Stimulated activated CD8-positive, alpha-beta memory T cell treated with anti-CD3 and anti-CD28 coated beads, Interleukin-12 subunit alpha, Interleukin-12 subunit beta, amount 100 ng/mL, for 1 hour (primary cell): ENCODE measurements around the gene RNF150.
"Not testable (repeated sequence)": the region's sequence is repeated elsewhere in the genome, so short reads cannot be mapped to it uniquely, and the experiment has no call there.

ENCODE experiments used
- DNase-seq: peaks from one replicate; pipeline ENCODE4 v3.0.0-alpha.2; 2020; ENCODE audit warnings: low read depth

The RNF150 gene

DNA sequence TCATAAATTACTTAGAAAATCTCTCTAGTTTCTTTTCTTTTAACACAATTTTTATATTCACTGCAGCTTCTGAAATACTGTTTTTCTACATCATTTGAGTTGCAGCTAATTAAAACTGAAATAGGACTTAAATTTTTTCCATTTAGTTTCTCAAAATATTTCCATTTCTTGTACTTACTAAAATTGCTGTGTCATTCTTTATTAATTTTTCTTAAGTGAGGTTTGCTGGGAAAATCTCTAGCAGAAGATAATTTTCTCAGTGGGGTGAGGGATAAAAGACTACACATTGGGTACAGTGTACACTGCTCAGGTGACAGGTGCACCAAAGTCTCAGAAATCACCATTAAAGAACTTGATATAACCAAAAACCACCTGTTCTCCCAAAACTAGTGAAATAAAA lies 57.7 kb downstream of the RNF150 start:
- DNase-seq, result no peak

DNA sequence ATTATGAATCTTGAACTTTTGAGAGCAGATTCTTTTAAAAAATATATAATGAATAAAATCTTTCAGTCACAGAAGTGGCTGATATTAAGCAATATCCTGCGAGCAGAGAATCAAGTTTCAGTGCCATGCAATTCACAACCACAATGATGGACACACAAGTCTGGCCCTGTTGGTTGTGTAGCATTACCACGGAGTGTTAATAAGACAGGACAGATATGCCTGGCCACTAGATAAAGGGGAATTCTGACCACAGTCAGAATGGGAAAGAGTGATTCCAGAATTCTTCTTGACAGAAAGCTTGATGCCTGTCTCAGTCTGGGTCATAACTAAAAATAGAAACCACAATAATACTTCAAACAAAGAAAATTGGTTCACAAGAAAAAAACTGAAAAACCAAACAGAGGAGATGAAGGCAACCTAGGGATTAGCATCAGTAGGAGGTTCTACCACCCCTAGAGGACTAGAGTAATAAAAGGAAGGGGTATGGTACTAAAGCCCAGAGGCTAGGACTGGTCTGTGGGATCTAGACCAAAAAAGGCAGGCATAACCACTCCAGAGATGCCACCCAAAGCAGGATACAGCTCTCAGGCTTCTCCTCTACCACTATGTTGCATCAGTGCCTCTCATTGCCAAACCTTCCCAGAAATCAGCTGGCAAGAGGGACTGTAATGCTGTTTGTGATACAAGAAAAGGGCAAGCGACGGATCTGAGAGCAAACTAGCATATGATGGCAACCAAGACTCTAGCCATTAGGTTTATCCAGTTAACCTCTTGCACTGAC lies 59.0 kb downstream of the RNF150 start:
- DNase-seq, result no peak

DNA sequence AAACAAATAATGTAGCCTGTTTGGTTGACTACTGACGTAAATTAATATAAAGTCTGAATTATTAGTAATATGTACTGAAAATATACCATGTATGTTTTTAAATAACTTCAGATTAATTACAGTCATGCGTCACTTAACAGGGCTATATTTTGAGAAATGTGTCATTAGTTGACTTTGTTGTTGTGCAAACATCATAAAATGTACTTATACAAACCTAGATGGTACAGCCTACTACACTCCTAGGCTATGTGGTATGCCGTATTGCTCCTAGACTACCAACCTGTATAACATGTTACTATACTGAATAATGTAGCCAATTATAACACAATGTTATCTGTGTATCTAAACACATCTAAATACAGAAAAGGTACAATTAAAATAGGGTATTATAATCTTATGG lies 66.6 kb downstream of the RNF150 start:
- DNase-seq, result no peak

DNA sequence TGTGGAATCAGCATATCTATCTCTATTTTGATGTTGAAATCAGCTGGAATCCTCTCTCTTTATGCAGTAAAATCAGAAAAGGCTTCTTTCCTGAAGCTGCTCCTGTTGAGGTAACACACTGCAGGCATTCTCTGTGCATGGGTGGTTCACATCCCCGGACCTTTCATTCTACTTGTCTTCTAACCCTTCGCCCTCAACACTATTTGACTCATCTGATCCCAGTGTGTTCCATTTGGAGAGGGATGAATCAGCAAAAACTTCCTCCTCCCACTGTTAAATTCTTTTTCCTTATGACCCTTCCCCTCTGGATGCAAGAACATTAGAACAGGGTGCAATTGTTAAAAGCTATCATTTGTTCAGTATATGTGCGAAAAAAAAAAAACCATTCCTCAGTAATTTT lies 67.4 kb downstream of the RNF150 start:
- DNase-seq, result no peak

DNA sequence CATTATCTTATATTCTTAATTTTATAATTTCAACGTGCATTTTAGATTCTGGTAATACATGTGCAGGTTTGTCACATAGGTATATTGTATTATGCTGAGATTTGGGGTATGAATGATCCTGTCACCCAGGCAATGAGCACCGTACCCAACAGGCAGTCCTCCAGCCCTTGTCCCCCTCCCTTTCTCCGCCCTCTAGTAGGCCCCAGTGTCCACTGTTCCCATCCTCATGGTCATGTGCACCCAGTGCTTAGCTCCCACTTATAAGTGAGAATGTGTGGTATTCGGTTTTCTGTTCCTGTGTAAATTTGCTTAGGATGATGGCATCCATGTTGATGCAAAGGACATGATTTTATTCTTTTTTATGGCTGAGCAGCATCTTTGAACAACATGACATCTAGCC lies 70.6 kb downstream of the RNF150 start:
- no peak for DNase-seq

DNA sequence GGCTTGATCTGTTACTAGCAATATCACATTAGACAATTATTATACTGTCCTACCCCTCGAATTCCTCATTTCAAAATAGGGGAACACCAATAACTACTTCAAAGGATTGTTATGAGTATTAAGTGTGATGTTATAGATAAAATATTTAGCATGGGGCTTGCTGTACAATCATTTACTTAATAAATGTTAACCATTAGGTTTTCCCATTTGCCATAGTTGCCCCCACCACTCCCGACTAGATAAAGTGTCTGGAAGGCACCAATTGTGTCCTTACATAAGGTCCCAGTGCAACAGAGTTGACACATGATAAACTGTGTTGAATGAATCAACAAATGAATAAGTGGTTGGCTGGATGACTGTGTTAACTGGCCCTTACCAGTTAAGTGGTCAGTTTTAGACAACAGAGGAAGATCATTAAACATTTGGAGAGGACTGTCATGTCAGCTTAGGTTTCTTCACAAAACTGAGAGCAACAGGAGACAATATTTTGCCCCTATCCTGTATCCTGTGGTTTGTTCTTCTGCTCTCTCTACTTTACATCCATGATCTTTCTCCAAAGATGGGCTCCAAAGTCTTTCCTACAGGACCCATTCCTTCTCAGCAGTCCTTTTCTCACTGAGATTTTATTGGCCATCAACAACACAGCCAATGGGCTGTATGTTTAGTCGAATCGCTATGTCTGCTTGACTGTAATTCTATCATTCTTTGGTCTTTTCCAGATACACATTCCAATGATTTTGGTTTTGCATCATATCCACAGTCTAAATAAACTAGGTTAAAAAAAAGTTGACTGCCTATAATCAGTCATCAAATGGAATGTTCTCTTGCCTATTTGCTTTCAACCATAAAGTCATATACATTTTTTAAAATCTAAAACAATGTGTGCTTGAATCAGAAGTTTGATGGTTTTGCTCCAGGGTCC lies 74.4 kb downstream of the RNF150 start:
- DNase-seq, result no peak

DNA sequence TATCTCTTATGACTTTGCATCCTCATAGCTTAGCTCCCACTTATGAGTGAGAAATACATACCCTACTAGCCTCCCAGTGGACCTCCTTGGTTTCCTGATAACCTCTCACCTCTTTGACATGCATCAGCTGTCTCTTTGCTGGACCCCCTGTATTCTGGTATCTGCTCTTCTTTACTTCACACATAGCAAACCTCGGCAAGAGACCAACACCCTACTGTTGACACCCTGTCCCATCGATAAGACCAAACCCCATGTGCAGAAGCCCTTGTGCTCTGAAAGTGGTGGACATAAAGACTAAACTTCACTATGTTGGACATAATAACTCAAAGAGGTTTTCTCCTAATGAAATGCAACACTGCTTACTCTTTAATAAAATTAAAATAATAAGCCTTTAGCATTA lies 75.7 kb downstream of the RNF150 start:
- no peak for DNase-seq

DNA sequence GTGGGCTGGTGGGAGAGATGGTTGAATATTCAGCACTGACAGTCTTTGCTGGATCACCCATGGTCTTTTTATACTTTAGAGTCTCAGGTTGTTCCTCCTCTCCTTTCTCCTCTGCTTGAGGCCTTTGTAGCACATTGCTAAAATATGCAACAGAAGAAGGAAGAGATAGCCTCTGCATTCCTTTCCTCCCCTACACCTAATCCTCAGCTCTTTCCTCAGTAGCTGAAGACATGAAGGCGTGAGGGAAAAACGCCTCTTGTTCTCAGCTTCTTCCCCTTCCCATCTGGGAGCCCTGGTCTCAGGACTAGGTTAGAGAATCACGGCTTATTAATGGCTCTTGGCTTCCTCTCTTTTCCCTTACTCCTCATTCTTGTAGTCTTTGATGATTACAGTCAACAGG lies 76.8 kb downstream of the RNF150 start:
- no peak for DNase-seq

DNA sequence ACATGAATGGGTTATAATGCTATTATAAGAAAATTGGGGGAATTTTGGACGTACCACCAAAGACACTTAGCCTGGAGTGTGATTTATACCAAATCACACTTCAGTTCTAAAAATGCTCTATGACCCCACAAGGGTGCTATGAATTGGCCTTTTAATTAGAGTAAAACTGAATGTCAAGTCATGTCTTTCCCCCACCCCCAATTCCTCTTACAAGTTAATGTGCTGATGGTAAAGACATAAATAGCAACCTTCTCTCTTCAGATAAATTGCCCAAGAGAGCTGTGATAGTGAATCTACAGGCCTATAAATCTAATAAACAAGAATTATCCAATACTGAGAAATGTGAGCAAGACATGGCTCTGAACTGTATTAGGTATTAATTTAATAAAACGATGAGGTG lies 78.8 kb downstream of the RNF150 start:
- DNase-seq, result no peak

DNA sequence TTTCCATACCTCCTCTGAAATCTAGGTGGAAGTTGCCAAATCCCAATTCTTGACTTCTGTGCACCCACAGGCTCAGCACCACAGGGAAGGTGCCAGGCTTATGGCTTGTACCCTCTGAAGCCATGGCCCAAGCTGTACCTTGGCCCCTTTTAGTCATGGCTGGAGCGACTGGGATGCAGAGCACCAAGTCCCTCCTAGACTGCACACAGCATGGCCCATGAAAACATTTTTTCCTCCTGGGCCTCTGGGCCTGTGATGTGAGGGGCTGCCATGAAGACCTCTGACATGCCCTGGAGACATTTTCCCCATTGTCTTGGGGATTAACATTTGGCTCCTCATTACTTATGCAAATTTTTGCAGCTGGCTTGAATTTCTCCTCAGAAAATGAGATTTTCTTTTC lies 82.3 kb downstream of the RNF150 start:
- DNase-seq, result not testable (repeated sequence)

DNA sequence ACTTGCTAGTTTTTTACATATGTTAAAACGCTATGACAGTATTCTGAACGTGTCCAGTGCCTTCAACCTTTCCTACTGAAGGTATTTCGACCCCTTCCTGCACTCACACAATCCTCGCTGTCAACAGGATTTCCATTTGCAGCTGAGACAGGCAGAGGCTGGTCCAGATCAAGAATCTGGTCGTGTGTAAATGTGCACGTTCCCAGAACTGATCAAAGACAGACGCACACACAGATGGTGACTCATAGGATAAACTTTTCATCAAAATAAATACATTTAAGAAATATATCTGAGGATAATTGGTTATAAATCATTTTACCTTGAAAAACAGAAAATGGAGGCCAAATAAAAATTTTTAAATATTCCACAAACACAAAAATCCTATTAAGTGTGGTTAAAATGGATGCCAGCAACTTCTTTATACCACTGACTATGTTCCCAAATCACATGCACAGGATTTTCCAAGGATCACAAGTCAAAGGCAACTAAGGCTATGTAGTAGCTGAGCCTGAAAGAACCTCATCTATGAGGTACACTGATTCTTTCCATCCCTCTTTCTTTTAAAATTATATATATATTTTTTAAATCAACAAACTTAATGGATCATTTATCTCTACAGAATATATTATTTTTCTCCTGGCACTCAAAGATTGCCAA lies 85.9 kb downstream of the RNF150 start:
- DNase-seq, result no peak

DNA sequence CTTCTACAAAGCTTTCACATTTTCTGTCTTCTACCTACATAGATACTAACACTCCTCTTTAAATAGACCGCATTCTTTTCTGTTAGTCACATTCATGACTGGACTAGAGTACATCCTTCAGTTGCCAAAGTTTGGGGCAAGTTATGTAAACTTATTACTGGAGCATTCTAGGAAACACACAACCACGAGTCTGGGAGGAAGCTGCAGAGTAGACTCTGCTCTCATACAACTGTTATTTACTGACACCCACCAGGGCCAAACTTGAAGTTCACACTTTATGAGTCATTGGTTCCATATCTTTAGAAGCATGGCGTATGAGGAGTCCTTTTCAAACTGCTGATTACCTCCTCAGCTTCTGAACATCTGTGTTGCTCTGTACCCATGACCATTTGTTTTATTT lies 87.0 kb downstream of the RNF150 start:
- no peak for DNase-seq

DNA sequence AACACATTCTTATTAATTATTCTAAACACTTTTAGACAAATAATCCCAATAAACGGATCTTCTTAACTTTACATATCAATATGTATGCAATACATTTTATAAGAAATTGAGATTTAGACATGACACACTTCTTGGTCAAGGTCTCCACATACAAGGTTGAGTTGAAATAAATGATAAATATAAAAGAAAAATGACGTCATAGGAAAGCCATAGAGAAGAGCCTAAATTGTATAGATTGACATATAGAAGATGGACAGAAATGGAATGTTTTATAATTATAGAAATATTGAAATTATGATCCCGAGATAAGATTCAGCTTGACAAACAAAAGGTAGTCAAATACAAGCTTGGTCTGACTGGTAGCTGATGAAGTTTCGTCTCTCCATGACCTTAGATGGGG lies 87.4 kb downstream of the RNF150 start:
- no peak for DNase-seq

DNA sequence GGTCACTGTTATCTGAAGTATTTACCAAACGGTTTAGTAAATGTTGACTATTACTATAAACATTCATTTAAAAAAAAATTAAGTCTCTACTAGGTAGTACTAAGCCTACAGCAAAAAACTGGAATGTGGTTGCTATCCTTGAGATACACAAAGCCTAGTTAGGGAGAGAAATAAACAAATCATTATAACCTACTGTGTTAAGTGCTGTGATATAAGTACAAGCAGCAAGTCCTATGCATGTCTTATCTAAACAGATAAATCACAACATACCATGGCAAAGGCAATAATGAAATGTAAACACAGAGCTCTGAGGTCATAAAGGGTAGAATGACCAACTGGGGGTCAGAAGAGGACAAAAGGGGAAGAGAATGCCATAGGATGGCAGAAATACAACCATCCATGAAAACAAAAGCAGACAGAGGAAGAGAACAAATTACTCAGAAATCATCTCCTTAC lies 92.2 kb downstream of the RNF150 start:
- no peak for DNase-seq

DNA sequence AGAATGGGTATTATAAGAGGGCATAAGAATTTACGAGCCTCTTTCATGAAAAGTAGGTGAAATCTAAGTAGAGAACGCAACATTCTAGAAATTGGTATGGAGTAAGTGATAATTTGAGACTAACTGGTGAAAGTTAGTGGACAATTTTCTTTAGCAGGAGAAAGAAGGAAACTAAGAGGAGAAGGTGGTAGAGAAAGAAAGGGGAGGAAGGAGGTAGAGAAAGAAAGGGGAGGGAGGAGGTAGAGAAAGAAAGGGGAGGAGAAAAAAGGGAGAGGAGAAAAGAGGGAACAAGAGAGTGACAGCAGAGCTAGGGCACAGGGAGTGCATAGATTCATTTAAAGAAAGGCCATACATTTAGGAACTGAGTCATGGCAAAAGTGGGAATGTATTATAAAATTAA lies 94.1 kb downstream of the RNF150 start:
- DNase-seq, result no peak

DNA sequence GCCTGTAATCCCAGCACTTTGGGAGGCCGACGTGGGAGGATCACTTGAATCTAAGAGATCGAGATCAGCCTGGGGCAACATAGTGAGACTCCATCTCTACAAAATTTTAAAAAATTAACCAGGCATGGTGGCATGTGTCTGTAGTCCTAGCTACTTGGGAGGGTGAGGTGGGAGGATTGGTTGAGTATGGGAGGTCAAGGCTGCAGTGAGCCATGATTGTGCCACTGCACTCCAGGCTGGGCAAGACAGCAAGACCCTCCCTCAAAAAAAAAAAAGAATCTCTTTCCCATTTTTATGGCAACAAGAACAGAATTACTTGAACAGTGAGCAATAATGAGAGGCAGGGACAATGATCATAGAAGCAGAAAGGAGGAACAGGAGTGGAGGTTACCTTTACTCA lies 94.8 kb downstream of the RNF150 start:
- no peak for DNase-seq

DNA sequence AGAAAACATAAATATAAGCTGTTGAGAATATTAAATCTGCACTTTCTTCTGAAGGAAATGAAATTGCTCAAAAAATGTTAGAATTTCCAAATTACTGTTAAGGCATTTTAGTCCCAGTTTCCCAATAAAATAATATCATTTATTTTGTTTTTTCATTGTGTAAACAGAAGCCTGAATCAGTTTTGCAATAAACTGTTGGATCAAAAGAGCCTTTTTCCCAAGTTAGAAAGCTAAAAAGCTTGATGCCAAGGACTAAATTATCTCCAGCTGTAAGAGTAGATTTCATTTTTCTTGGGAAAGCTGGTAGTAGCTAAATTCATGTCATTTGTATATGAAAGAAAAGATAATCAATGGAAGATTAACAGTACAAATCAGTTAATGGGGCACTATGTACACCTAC lies 95.8 kb downstream of the RNF150 start:
- DNase-seq, result no peak

DNA sequence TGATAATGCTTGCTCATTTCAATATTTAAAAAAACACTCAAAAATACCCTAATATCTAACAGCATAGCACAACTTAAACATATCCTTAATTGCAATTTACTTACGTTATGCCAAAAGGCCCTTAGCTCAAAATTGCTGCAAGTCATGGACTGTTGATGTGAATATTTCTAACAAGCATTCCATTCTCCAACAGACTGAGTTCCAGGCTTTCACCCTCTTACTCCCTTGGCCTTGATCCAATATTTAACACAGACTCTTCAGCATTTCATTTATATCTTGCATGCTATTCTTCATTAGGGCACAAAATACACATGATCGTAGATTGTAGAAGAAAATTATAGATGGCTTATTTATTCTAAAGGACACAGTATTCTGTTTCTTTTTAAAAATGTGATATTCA lies 96.5 kb downstream of the RNF150 start:
- DNase-seq, result no peak

DNA sequence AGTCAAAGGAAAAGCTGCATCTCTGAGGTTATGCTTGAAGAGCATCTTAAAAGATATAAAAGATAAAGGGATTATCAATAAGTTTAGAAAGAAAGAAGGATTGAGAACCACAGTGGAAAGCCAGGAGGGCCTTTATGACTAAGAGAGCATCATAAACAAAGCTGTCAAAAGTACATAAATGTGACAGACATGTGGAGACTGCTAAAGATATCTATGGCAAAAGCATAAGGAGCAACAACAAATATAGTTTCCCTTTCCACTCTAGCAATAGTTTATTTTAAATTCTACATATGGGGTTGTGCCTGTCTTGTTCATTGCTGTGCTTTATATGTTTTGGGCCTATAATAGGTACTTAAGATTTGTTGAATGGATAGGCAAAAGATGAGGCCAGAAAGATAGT lies 97.3 kb downstream of the RNF150 start:
- DNase-seq, result no peak

DNA sequence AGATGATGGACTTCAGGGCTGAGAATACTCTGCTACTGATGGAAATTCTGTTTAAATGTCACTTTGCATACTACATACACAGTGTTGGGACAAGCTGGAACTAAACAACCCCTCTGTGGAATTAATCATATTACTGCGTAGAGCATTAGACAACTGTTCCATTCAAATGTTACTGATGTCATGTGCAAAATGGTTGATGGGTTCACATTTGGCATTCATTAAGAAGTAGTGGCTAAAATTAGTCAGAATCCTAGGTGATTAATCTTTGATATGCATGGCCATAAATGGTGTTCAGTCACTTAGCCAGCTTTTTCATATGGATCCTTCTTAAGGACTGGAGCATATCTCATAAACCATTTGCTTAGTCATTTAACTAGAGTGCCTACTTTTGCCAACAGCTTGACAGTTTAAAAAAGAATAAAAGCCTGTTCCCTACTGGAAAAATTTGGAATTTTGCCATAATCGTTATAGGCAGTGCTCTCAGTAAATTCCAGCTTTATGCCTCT lies 105.2 kb downstream of the RNF150 start:
- DNase-seq, result no peak

DNA sequence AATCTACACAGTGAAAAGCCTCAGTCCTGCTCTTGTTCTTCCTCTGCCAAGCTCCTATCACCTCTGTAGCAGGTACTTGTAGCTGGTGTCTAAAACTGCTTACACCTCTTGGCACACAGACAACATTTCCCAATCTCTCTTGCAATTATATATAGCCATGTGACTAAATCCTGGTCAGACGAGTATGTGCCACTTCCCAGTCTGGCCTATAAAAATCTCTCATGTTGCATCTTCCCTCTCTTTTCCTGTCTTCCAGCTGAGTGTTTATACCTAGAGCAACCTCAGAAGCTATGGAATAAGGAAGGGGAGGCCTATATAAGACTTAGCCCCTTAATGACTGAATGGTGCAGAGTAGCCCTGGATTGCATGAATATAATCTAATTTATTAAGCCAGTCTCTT lies 105.8 kb downstream of the RNF150 start:
- DNase-seq, result no peak

DNA sequence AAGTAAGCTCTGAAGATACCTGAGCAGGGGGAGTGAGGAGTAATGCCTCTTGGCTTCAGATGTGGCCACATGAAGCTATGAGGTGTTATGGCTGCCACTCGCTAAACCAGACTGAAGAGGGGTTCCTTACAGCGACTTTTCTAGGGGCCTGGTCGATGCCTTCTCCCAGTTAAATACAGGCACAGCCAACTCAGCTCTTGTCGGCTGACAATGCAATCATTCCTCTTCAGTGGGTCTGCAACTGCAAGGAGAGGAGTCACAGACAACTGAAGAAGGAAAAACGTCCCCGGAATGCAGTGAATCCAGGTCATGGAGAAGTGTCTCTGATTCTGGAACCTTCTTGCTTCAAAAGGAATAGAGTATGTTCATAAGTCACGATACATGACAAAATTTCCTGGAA lies 106.4 kb downstream of the RNF150 start:
- no peak for DNase-seq

DNA sequence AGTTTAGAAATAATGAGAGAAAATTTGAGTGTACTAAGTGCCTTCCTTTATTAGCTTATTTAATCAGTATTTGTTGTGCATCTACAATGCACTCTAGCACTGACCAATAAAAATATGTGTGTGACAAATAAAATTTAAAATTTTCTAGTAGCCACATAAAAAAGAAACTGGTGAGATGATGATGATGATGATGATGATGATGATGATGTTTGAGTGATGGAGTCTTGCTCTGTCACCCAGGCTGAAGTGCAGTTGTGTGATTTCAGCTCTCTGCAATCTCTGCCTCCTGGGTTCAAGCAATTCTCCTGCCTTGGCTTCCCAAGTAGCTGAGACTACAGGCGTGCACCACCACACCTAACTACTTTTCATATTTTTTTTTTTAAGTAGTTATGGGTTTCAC lies 110.2 kb downstream of the RNF150 start:
- DNase-seq, result no peak
